BE2C (cell line): ENCODE results near the gene ZFP3.

ENCODE experiments used
- DNase-seq: peaks from one replicate; pipeline ENCODE4 v3.0.0-alpha.2; 2020
- H3K27me3 ChIP-seq: fragments of 250-450 bp; sonication (Bioruptor Pico); 2 replicates; pipeline ENCODE4 v1.5.1; 2020; ENCODE audit warnings: mild to moderate bottlenecking
- H3K36me3 ChIP-seq: fragments of 250-450 bp; sonication (Bioruptor Pico); 2 replicates; pipeline ENCODE4 v1.5.1; 2020; ENCODE audit warnings: mild to moderate bottlenecking
- H3K4me1 ChIP-seq: fragments of 250-450 bp; sonication (Bioruptor Pico); 2 replicates; pipeline ENCODE4 v1.5.1; 2020
- H3K4me3 ChIP-seq: 2 replicates; pipeline ENCODE4 v1.5.1; 2011; ENCODE audit warnings: low read depth, low read length
- H3K9me3 ChIP-seq: fragments of 250-450 bp; sonication (Bioruptor Pico); 2 replicates; pipeline ENCODE4 v1.5.1; 2020
- TF ChIP-seq, protein P1 (sequence below): IDR thresholded peaks from 2 replicates; pipeline ENCODE4 v1.5.1; 2012; ENCODE audit warnings: mild to moderate bottlenecking, low read depth, low read length

Gene ZFP3

DNA sequence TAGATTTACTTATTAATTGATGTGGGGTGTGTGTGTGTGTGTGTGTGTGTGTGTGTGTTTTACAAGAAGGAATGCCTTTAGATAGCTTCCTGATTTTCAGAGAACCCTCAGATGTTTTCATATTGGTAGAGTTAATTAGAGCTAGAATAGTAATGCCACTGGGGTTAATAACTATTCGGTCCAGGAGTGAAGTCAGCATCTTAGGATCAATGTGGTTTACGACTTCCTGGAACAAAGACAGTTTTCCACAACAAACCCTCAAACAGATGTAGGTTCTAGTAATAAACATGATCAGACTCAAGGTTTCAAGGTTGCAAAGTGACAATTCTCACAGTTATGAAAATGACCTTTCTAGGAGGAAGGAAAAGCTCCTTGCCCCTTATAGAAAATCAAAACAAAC, 30.8 kb upstream of the ZFP3 start:
- Histone ChIP-seq H3K4me3 (no peak overlapping the region), H3K27me3 (no peaks in the 10 kb centered on the region), H3K4me1 (no peaks in the 10 kb centered on the region), H3K36me3 (no peaks in the 10 kb centered on the region), H3K9me3 (no peaks in the 10 kb centered on the region)
- no peak for DNase-seq
- TF ChIP-seq, protein P1, sequence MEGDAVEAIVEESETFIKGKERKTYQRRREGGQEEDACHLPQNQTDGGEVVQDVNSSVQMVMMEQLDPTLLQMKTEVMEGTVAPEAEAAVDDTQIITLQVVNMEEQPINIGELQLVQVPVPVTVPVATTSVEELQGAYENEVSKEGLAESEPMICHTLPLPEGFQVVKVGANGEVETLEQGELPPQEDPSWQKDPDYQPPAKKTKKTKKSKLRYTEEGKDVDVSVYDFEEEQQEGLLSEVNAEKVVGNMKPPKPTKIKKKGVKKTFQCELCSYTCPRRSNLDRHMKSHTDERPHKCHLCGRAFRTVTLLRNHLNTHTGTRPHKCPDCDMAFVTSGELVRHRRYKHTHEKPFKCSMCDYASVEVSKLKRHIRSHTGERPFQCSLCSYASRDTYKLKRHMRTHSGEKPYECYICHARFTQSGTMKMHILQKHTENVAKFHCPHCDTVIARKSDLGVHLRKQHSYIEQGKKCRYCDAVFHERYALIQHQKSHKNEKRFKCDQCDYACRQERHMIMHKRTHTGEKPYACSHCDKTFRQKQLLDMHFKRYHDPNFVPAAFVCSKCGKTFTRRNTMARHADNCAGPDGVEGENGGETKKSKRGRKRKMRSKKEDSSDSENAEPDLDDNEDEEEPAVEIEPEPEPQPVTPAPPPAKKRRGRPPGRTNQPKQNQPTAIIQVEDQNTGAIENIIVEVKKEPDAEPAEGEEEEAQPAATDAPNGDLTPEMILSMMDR: no peak

DNA sequence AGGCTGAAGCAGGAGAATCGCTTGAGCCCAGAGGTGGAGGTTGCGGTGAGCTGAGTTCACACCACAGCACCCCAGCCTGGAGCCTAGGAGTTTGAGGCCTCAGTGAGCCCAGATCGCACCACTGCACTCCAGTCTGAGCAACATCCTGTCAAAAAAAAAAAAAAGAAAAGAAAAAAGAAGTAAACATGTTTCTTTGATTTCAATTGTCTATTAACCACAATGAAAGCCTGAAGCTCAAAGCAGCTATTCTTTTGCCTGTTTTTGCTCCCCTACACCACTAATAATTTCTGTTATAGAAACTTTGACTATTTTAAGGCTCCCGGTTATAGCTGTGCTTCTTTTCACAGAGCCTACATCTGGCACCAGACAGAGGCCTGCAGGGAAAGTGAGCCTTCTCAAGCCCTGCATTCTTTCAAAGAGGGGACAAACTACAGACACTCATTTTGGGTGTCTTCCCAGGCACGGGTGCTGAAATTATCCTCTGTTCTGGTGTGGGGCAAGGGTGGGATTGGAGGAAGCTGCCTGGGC, 28.9 kb upstream of the ZFP3 start:
- H3K27me3 ChIP-seq: no peaks in the 10 kb centered on the region
- H3K9me3 ChIP-seq: no peaks in the 10 kb centered on the region
- H3K4me3 ChIP-seq: no peak overlapping the region
- no peak for DNase-seq
- no peaks in the 10 kb centered on the region for H3K36me3 ChIP-seq
- TF ChIP-seq, protein P1: no peak
- no peaks in the 10 kb centered on the region for H3K4me1 ChIP-seq

DNA sequence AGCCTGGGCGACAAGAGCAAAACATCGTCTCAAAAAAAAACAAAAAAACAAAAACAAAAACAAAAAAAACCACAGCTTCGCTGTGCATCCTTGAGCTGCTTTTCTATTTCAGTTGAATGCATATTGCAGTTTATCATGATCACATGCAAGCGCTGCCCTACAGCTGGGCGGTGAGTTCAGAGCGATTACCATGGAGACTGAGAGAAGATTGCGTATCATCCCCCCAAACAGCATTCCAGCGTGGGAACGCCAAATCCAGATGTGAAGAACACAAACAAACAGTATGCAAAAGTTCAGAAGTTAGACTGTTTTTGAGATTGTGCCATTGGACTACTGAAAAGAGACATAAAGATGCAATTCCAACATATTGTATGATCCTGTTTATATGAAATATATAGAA, 28.0 kb upstream of the ZFP3 start:
- no peak overlapping the region for H3K4me3 ChIP-seq
- no peaks in the 10 kb centered on the region for H3K9me3 ChIP-seq
- DNase-seq: no peak
- TF ChIP-seq, protein P1: no peak
- no peaks in the 10 kb centered on the region for H3K36me3 ChIP-seq
- H3K4me1 ChIP-seq: no peaks in the 10 kb centered on the region
- H3K27me3 ChIP-seq: no peaks in the 10 kb centered on the region

DNA sequence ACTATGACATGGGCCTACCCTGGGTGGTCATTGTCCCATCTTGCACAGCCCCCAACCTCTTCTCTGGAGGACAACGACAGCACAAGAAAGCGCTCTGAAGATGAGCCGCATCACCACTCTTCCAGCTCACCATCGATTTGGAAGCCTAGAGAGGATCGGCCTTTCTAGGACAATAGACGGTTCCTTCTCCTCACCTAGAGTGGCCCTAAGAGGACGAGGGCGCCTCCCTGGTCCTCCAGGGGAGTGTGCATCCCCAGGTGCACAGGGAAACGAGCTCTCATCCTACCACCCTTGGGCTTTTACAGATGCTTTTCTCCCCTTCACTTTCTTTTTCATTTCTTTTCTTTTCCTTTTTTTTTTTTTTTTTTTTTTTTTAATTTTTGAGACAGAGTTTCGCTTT, 22.7 kb upstream of the ZFP3 start:
- Histone ChIP-seq H3K9me3 (no peaks in the 10 kb centered on the region), H3K4me3 (no peak overlapping the region), H3K27me3 (no peaks in the 10 kb centered on the region), H3K36me3 (no peaks in the 10 kb centered on the region), H3K4me1 (no peaks in the 10 kb centered on the region)
- no peak for DNase-seq
- TF ChIP-seq, protein P1: no peak

DNA sequence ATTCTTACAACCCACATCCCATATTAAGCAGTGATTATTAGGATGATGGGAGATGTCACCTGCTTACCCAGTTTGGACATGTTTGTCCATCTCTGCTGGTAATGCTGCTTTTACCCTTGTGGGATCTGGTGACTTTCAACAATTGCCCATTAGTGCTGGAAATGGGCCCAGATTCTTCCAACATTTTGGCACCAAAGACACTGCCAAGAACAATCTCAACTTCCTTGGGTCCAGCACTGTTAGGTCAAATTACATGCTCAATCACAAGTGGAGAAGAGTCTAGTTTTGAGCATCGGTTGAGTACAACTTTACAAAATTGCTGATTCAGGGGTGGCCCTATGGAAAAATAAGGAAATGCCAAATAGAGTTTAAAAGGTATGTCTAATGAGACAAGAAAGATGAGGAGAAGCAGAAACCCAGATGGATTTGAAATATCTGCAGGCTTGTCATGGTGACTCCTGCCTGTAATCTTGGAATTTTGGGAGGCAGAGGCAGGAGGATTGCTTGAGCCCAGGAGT, 13.0 kb upstream of the ZFP3 start:
- TF ChIP-seq, protein P1: no peak
- no peak for DNase-seq
- Histone ChIP-seq H3K4me3 (no peak overlapping the region), H3K27me3 (no peaks in the 10 kb centered on the region), H3K9me3 (no peaks in the 10 kb centered on the region), H3K36me3 (no peaks in the 10 kb centered on the region), H3K4me1 (no peaks in the 10 kb centered on the region)

DNA sequence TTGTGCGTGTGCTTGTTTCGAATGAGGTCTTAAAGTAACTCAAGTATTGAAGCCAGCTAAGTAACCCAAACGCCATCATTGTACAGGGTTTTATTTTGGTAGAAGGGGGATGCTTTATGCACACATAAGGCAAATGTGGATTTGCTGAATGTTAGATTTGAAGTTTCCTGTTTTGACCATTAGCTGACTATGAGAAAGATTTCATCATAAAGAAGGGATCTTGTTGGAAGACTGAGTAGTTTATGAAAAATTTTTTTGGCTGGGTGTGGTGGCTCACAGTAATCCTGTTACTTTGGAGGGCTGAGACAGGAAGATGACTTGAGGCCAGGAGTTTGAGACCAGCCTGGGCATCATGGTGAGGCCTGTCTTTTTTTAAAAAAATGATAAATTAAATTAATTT, 10.0 kb upstream of the ZFP3 start:
- TF ChIP-seq, protein P1: no peak
- DNase-seq: no peak
- H3K27me3 ChIP-seq: no peaks in the 10 kb centered on the region
- H3K4me1 ChIP-seq: no peaks in the 10 kb centered on the region
- no peaks in the 10 kb centered on the region for H3K36me3 ChIP-seq
- H3K9me3 ChIP-seq: no peaks in the 10 kb centered on the region
- no peak overlapping the region for H3K4me3 ChIP-seq
